T-cell (primary cell): ENCODE data around the gene PTPRD. TPM values are rescaled to one million over a fixed set of nuclear protein-coding genes. Genes with fewer than 3 reads are reported as not detected.
"Not testable (repeated sequence)": the region's sequence is repeated elsewhere in the genome, so short reads cannot be mapped to it uniquely, and the experiment has no call there.

Source experiments
- ATAC-seq, 4 experiments: fragments of 200-7000 bp in 3 of 4; fragments of 150-1000 bp in 1 of 4; cut with Tn5 transposase; replicated peaks in 1 of 4; 1 replicate in 3 of 4; 2 replicates in 1 of 4; pipeline ENCODE4 v1.10.0; 2021; ENCODE audit warnings: moderate library complexity in 3 of 4, mild to moderate bottlenecking in 2 of 4, moderate number of reproducible peaks in 1 of 4
- CTCF ChIA-PET, 2 donors: fragments of 300-600 bp; sonication (Branson Sonifier 250); formaldehyde crosslinking; loops; one replicate each; lab custom pipeline; 2022; ENCODE audit warnings: antibody characterized with exemption in 2 of 2; lab: Charles Lee
- POLR2A ChIA-PET, 2 donors: fragments of 300-600 bp; sonication (Branson Sonifier 250); formaldehyde crosslinking; loops; one replicate each; lab custom pipeline; 2022; ENCODE audit warnings: antibody characterized with exemption in 2 of 2; lab: Charles Lee
- DNase-seq, 35 experiments: peaks; one replicate each; pipeline versions ENCODE4 v3.0.0 to v3.0.0-alpha.2; 2013 to 2023
- H3K27ac ChIP-seq: one replicate; pipeline ENCODE4 v1.5.1; 2013; ENCODE audit warnings: low read length
- H3K27me3 ChIP-seq, 2 experiments: replicated peaks in 1 of 2; 1 replicate in 1 of 2; 2 replicates in 1 of 2; pipeline versions ENCODE4 v1.6.1 to v1.7.0; 2013; ENCODE audit warnings: low read length in 1 of 2, mixed read lengths in 1 of 2; ENCODE audit not compliant: control insufficient read depth in 2 of 2, insufficient read depth in 2 of 2; ENCODE audit errors: extremely low read depth in 1 of 2
- H3K36me3 ChIP-seq, 2 donors: 1 replicate in 1 of 2; 2 replicates in 1 of 2; pipeline versions ENCODE4 v1.6.1 to v1.7.0; 2013; ENCODE audit warnings: low read length in 1 of 2; ENCODE audit not compliant: control insufficient read depth in 2 of 2, insufficient read depth in 1 of 2; ENCODE audit errors: extremely low read depth in 1 of 2
- H3K4me1 ChIP-seq, 2 experiments: 1 replicate in 1 of 2; 2 replicates in 1 of 2; pipeline versions ENCODE4 v1.6.1 to v1.7.0; 2013; ENCODE audit warnings: low read length in 2 of 2, mixed read lengths in 1 of 2; ENCODE audit not compliant: insufficient read depth in 2 of 2, control insufficient read depth in 1 of 2; ENCODE audit errors: extremely low read depth in 1 of 2
- H3K4me3 ChIP-seq, 2 donors: 1 replicate in 1 of 2; 2 replicates in 1 of 2; pipeline versions ENCODE4 v1.5.1 to v1.7.0; 2013; ENCODE audit warnings: mild to moderate bottlenecking in 2 of 2, low read length in 1 of 2, moderate library complexity in 1 of 2; ENCODE audit not compliant: control insufficient read depth in 1 of 2; ENCODE audit errors: extremely low read depth in 1 of 2
- H3K9me3 ChIP-seq: 2 replicates; pipeline ENCODE4 v1.7.0; 2013
- H3K27ac Mint-ChIP-seq, 2 donors: one replicate each; pipeline ENCODE4 v1.8.0; 2020 to 2021; ENCODE audit warnings: mild to moderate bottlenecking in 2 of 2, mixed read lengths in 2 of 2
- H3K27me3 Mint-ChIP-seq, 2 donors: one replicate each; pipeline ENCODE4 v1.8.0; 2021 to 2022; ENCODE audit warnings: mixed read lengths in 2 of 2
- H3K36me3 Mint-ChIP-seq: one replicate; pipeline ENCODE4 v1.8.0; 2021; ENCODE audit warnings: mixed read lengths
- H3K4me1 Mint-ChIP-seq, 3 donors: one replicate each; pipeline ENCODE4 v1.8.0; 2020 to 2022; ENCODE audit warnings: mixed read lengths in 3 of 3, mild to moderate bottlenecking in 1 of 3
- H3K4me3 Mint-ChIP-seq, 3 donors: one replicate each; pipeline ENCODE4 v1.8.0; 2020 to 2022; ENCODE audit warnings: mild to moderate bottlenecking in 3 of 3, mixed read lengths in 3 of 3, moderate library complexity in 3 of 3
- H3K9me3 Mint-ChIP-seq, 3 donors: one replicate each; pipeline ENCODE4 v1.8.0; 2020 to 2022; ENCODE audit warnings: mixed read lengths in 3 of 3
- WGBS: methylation state at CpG from one replicate; pipeline ENCODE4 v1.1.5; 2013; ENCODE audit warnings: missing lambda C conversion rate; ENCODE audit not compliant: insufficient coverage; 5-methylcytosine and 5-hydroxymethylcytosine counted together
- total RNA-seq, 35 experiments: library from RNA in 6 of 35; stranded (reverse) in 6 of 35; fragments of 120-200 nt in 1 of 35; gene quantifications; one replicate each; pipeline versions ENCODE4 v1.2.1 to v1.2.4 and lab custom pipeline; 2013 to 2026

The PTPRD gene
- total RNA-seq, 5 donors from 2014 or later (not counting 1 experiment from before 2014, with no cell fraction given): 0.13 to 0.61 (median 0.38) TPM; not detected in 2

- Histone ChIP-seq H3K9me3 (no peaks in the 10 kb centered on the region), H3K36me3 (no peaks in the 10 kb centered on the region), H3K27me3 (no peaks in the 10 kb centered on the region), H3K27ac (no peak overlapping the region), H3K4me3 (no peak overlapping the region), H3K4me1 (no peaks in the 10 kb centered on the region)
- no peaks in the 10 kb centered on the region for H3K36me3 Mint-ChIP-seq
- DNase-seq (no peak), ATAC-seq (no peak)
- no peaks in the 10 kb centered on the region for H3K27me3 Mint-ChIP-seq
- no peak overlapping the region for H3K4me3 Mint-ChIP-seq
- no peak overlapping the region for H3K27ac Mint-ChIP-seq
- ChIA-PET POLR2A (no interaction called here), CTCF (no interaction called here)
- H3K4me1 Mint-ChIP-seq: no peaks in the 10 kb centered on the region
- WGBS: 71% methylated on average over 1 of the region's 2 CpGs
- H3K9me3 Mint-ChIP-seq: peaks cover 0 to 2% (median 0%) of the 10 kb centered on the region in 3 donors
These were observed 1657.5 kb downstream of the PTPRD start for GRCh38 chr9:8955315-8955714.

GRCh38 chr9:8946461-8946860 is 1666.3 kb downstream of the PTPRD start:
- Histone ChIP-seq H3K4me1 (no peaks in the 10 kb centered on the region), H3K27me3 (no peaks in the 10 kb centered on the region), H3K9me3 (no peaks in the 10 kb centered on the region), H3K36me3 (no peaks in the 10 kb centered on the region), H3K27ac (no peak overlapping the region), H3K4me3 (no peak overlapping the region)
- Mint-ChIP-seq H3K4me3 (no peak overlapping the region), H3K27ac (no peak overlapping the region), H3K36me3 (no peaks in the 10 kb centered on the region), H3K27me3 (no peaks in the 10 kb centered on the region), H3K4me1 (no peaks in the 10 kb centered on the region), H3K9me3 (peaks cover 0 to 4% (median 4%) of the 10 kb centered on the region in 3 donors)
- CTCF ChIA-PET: no interaction called here
- ATAC-seq (no peak), DNase-seq (no peak)
- no CpG with 5 or more reads among the region's 1 CpG for WGBS
- POLR2A ChIA-PET: no interaction called here

DNA sequence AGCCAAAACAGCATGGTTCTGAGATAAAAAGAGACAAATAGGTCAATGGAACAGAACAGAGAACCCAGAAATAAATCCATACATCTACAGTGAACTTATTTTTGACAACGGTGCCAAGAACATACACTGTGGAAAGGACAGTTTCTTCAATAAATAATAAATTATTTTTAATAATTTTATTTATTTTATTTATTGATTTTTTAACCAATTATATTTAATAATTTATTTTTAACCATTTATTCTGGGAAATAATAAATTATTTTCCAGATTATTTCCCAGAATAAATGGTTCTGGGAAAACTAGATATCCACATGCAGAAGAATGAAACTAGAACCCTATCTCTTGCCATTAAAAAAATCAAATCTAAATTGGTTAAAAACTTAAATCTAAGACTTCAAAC is 1669.4 kb downstream of the PTPRD start:
- POLR2A ChIA-PET: no interaction called here
- no peaks in the 10 kb centered on the region for H3K9me3 ChIP-seq
- H3K4me1 ChIP-seq: no peaks in the 10 kb centered on the region
- H3K27me3 ChIP-seq: no peaks in the 10 kb centered on the region
- WGBS: no CpG with 5 or more reads among the region's 1 CpG
- Mint-ChIP-seq H3K36me3 (no peaks in the 10 kb centered on the region), H3K9me3 (peaks cover 0 to 7% (median 7%) of the 10 kb centered on the region in 3 donors), H3K27ac (no peak overlapping the region), H3K4me1 (no peaks in the 10 kb centered on the region), H3K4me3 (no peak overlapping the region), H3K27me3 (no peaks in the 10 kb centered on the region)
- CTCF ChIA-PET: no interaction called here
- no peak overlapping the region for H3K4me3 ChIP-seq
- DNase-seq (no peak), ATAC-seq (no peak)
- H3K27ac ChIP-seq: no peak overlapping the region
- H3K36me3 ChIP-seq: no peaks in the 10 kb centered on the region

GRCh38 chr9:8940650-8941049 is 1672.2 kb downstream of the PTPRD start:
- H3K27ac ChIP-seq: no peak overlapping the region
- H3K36me3 Mint-ChIP-seq: no peaks in the 10 kb centered on the region
- H3K9me3 ChIP-seq: no peaks in the 10 kb centered on the region
- CTCF ChIA-PET: no interaction called here
- ATAC-seq (no peak), DNase-seq (no peak)
- POLR2A ChIA-PET: no interaction called here
- no peak overlapping the region for H3K4me3 Mint-ChIP-seq
- H3K9me3 Mint-ChIP-seq: peaks cover 0 to 7% (median 7%) of the 10 kb centered on the region in 3 donors
- no peak overlapping the region for H3K27ac Mint-ChIP-seq
- H3K36me3 ChIP-seq: no peaks in the 10 kb centered on the region
- H3K4me1 Mint-ChIP-seq: no peaks in the 10 kb centered on the region
- no peaks in the 10 kb centered on the region for H3K27me3 ChIP-seq
- no peaks in the 10 kb centered on the region for H3K27me3 Mint-ChIP-seq
- H3K4me3 ChIP-seq: no peak overlapping the region
- H3K4me1 ChIP-seq: no peaks in the 10 kb centered on the region

DNA sequence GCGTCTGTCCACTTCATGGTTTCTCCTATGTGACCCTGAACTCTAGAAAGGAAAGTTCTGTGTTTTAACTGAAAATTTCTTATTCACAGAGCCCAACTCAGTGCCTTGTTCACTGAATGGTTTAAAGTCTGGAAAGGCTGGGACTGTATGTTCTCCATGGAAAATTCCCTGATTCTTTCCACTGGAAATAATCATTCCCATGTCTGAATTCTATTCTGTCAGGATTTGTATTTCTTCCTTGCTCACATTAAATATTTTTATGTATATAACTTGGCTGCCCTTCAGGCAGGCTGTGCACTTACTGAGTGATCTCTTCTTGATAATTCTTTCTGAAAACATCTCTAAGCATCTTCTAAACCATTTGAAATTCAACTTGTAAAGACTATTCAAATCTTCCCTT is 1686.3 kb downstream of the PTPRD start:
- Mint-ChIP-seq H3K36me3 (no peaks in the 10 kb centered on the region), H3K4me3 (no peak overlapping the region), H3K9me3 (peaks cover 0 to under 1% (median 0%) of the 10 kb centered on the region in 3 donors), H3K27me3 (no peaks in the 10 kb centered on the region), H3K27ac (no peak overlapping the region), H3K4me1 (no peaks in the 10 kb centered on the region)
- ATAC-seq (no peak), DNase-seq (no peak)
- no peak overlapping the region for H3K27ac ChIP-seq
- no peaks in the 10 kb centered on the region for H3K4me1 ChIP-seq
- no peak overlapping the region for H3K4me3 ChIP-seq
- no peaks in the 10 kb centered on the region for H3K36me3 ChIP-seq
- no peaks in the 10 kb centered on the region for H3K9me3 ChIP-seq
- CTCF ChIA-PET: no interaction called here
- H3K27me3 ChIP-seq: no peaks in the 10 kb centered on the region
- WGBS: no CpG with 5 or more reads among the region's 1 CpG
- POLR2A ChIA-PET: no interaction called here

DNA sequence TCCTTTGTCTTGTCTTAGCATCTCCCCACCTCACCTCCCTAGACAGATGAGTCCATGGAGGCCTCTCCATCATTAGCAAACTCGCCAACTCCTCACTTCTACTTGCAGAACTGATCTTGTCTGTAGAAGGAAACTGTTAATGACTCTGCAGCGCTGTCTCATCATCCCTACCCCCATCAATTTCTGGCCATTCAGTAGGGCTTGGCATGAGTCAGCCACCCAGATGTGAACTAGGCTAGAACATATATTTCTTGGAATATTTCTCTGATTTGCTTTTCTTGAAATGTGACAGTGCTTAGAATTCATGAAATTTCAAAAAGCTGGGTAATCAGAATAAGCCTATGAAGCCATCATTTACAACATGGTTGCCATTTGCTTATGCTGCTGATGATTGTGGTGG is 1688.2 kb downstream of the PTPRD start:
- CTCF ChIA-PET: no interaction called here
- no peak for ATAC-seq
- H3K27ac ChIP-seq: no peak overlapping the region
- no peaks in the 10 kb centered on the region for H3K4me1 Mint-ChIP-seq
- H3K27me3 ChIP-seq: no peaks in the 10 kb centered on the region
- H3K27me3 Mint-ChIP-seq: no peaks in the 10 kb centered on the region
- H3K4me3 ChIP-seq: no peak overlapping the region
- no CpG with 5 or more reads among the region's 2 CpGs for WGBS
- no peaks in the 10 kb centered on the region for H3K9me3 ChIP-seq
- no peaks in the 10 kb centered on the region for H3K36me3 ChIP-seq
- no peak overlapping the region for H3K4me3 Mint-ChIP-seq
- H3K9me3 Mint-ChIP-seq: no peaks in the 10 kb centered on the region
- H3K27ac Mint-ChIP-seq: no peak overlapping the region
- POLR2A ChIA-PET: no interaction called here
- H3K36me3 Mint-ChIP-seq: no peaks in the 10 kb centered on the region
- DNase-seq: no peak
- H3K4me1 ChIP-seq: no peaks in the 10 kb centered on the region

DNA sequence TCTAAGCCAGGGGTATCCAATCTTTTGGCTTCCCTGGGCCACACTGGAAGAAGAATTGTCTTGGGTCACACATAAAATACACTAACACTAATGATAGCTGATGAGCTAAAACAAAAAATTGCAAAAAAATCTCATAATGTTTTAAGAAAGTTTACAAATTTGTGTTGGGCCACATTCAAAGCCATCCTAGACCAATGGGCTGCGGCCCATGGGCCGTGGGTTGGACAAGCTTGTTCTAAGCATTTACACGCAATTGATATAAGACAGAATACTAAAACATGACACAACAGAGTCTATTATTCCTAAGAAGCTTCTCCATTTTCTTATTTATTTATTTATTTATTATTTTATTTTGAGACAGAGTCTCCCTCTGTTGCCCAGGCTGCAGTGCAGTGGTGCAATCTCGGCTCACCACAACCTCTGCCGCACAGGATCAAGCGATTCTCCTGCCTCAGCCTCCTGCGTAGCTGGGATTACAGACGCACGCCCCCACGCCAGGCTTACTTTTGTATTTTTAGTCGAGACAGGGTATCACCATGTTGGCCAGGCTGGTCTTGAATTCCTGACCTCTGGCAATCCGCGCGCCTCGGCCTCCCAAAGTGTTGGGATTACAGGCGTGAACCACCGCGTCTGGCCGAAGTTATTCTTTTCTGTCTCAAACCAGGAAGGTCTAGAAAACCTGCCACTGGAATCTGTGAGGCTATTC is 1692.2 kb downstream of the PTPRD start:
- not testable (repeated sequence) for DNase-seq, H3K9me3 Mint-ChIP-seq
- 100% methylated on average over 7 of the region's 19 CpGs for WGBS

More for the DNA sequence above, 1692.2 kb downstream of the PTPRD start:
- POLR2A ChIA-PET, H3K4me1 Mint-ChIP-seq, H3K27ac ChIP-seq, H3K27me3 Mint-ChIP-seq, H3K36me3 ChIP-seq, ATAC-seq, H3K4me1 ChIP-seq, H3K36me3 Mint-ChIP-seq, H3K9me3 ChIP-seq, H3K27ac Mint-ChIP-seq, H3K4me3 ChIP-seq, CTCF ChIA-PET, H3K27me3 ChIP-seq, H3K4me3 Mint-ChIP-seq: not testable (repeated sequence)
